BJ (cell line): Measurements from ENCODE around the gene LYRM2. TPM values are rescaled to one million over a fixed set of nuclear protein-coding genes. Genes with fewer than 3 reads are reported as not detected.

Experiments
- CTCF ChIA-PET: fragments of 350-600 bp; formaldehyde crosslinking; extraction: SDS; loops from one replicate; lab custom pipeline; 2021; ENCODE audit warnings: antibody characterized with exemption, inconsistent platforms; lab: Yijun Ruan, JAX
- POLR2A ChIA-PET: fragments of 300-600 bp; sonication (Branson Sonifier 250); formaldehyde crosslinking; extraction: SDS; loops from one replicate; lab custom pipeline; 2021; ENCODE audit warnings: antibody characterized with exemption; lab: Charles Lee
- DNase-seq: peaks from one replicate; pipeline ENCODE4 v3.0.0-alpha.2; 2011; ENCODE audit warnings: low read depth
- H3K27me3 ChIP-seq: 2 replicates; pipeline ENCODE4 v1.6.0; 2011; ENCODE audit warnings: low read length; ENCODE audit not compliant: control insufficient read depth, insufficient read depth
- H3K36me3 ChIP-seq: 2 replicates; pipeline ENCODE4 v1.5.1; 2011; ENCODE audit warnings: low read length; ENCODE audit not compliant: control insufficient read depth, insufficient read depth
- H3K4me3 ChIP-seq: 2 replicates; pipeline ENCODE4 v1.5.1; 2011; ENCODE audit warnings: low read depth, mild to moderate bottlenecking, control low read depth, low read length
- CTCF ChIP-seq: IDR thresholded peaks from 2 replicates; pipeline ENCODE4 v1.5.1; 2011; ENCODE audit warnings: low read depth, mild to moderate bottlenecking, control low read depth, inconsistent platforms, low read length, moderate library complexity; ENCODE audit not compliant: insufficient read depth
- polyA plus RNA-seq: library from polyadenylated mRNA; depleted of rRNA; stranded (reverse); fragments of >200 nt; gene quantifications from 2 replicates; pipeline ENCODE4 v1.2.3, GENCODE V29; 2011

Gene LYRM2
- polyA plus RNA-seq, 1 experiment, result 15.3 TPM

DNA sequence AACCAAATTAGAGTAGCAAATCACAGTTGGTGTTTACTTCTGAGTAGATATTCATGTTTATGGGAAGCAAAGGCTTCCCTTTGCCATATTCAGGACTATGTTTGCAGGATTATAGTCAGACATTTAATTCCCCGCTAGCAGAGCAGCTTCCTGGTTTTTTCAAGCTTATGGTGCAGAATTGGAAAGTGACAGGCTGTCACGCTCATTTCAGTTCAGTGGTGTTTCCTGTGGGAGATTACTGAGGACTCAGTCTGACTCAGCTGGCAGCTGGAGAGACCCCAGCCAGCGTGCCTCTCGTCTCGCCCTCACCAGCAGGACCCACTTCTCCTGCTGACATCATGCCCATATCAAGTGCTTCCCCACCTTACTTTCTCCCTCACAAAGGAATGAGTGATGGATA lies 85.1 kb downstream of the LYRM2 start:
- no peak for DNase-seq
- Histone ChIP-seq H3K27me3 (no peaks in the 10 kb centered on the region), H3K4me3 (no peak overlapping the region), H3K36me3 (no peaks in the 10 kb centered on the region)
- ChIA-PET POLR2A (no interaction called here), CTCF (no interaction called here)
- TF ChIP-seq CTCF, result no peak

DNA sequence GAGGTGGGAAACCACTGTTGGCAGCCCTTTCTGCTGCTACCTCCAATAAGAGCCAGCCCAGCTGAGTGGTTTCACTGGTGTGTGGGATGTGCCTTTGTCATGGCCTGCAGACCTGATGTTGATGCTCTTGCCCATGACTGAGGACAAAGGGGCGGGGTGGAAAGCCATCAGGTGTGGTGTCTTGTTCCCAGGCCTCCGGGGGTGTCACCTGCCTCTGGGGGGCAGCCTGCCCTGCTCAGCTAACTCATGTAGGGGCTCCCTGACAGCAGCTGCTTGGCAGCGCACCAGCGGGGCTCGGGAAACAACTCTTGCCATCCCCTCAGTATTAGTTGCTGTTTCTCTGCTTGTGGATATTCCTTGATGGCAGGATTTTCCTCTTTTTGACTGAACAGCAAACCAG lies 91.3 kb downstream of the LYRM2 start:
- no peak for DNase-seq
- POLR2A ChIA-PET, result no interaction called here
- TF ChIP-seq CTCF, result no peak
- H3K27me3 ChIP-seq, result no peaks in the 10 kb centered on the region
- H3K36me3 ChIP-seq, result no peaks in the 10 kb centered on the region
- CTCF ChIA-PET, result no interaction called here
- H3K4me3 ChIP-seq, result no peak overlapping the region

GRCh38 chr6:89542866-89543265 lies 95.7 kb downstream of the LYRM2 start:
- TF ChIP-seq CTCF, result no peak
- Histone ChIP-seq H3K4me3 (no peak overlapping the region), H3K27me3 (no peaks in the 10 kb centered on the region), H3K36me3 (no peaks in the 10 kb centered on the region)
- CTCF ChIA-PET, result no interaction called here
- DNase-seq, result no peak
- POLR2A ChIA-PET, result no interaction called here

DNA sequence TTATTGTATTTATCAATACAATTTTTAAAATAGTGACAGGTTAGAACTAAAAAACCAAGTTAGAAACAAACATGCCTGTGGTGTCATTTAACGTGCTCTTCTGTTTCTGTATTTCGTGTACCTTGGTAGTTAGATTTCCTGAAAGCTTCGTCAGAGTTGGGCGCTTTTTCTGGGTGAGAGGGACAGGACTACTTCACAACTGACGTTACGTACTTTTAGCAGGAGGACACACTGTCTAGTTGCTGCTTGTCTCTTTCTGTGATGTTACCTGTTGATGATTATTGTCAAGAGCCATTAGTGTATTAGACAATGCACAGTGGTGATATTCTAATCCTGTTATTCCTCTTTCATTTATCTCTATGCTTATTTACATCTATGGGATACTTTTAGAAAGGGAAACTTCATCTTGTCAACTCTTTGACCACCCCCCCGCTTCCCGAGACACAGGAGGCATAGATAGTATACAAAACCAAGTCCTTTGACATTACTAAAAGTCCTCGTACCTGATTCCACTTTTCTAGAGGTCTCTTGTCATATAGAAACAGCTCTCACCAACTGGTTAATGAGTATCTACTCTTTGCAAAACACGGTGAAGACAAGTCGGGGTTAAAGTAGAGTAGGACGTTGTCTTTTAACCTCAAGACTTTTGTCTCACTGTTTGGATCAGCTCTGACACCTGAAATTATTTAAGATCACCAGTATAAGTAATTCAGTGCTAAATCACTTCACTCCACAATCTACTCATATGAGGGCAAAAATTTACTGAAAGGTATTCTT lies 96.3 kb downstream of the LYRM2 start:
- no peak for DNase-seq
- no peaks in the 10 kb centered on the region for H3K36me3 ChIP-seq
- POLR2A ChIA-PET, result no interaction called here
- TF ChIP-seq CTCF, result no peak
- no peak overlapping the region for H3K4me3 ChIP-seq
- CTCF ChIA-PET, result interaction anchor here (0.7 kb wide), 1 partner anchor 1081 kb away, joined by 3 read pairs; no protein-coding TSS in a partner anchor
- no peaks in the 10 kb centered on the region for H3K27me3 ChIP-seq

DNA sequence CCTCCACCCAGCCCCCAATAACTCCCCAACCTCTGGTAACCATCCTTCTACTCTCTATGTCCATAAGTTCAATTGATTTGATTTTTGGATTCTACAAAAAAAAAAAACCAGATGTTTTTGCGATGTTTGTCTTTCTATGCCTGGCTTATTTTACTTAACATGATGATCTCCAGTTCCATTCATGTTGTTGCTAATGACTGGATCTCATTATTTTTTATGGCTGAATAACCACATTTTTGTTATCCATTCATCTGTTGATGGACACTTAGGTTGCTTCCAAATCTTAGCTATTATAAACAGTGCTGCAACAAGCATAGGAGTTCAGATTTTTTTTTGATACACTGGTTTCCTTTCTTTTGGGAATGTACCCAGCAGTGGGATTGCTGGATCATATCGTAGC lies 98.8 kb downstream of the LYRM2 start:
- TF ChIP-seq CTCF, result no peak
- ChIA-PET POLR2A (no interaction called here), CTCF (no interaction called here)
- Histone ChIP-seq H3K27me3 (no peaks in the 10 kb centered on the region; the same call in 1 of the 2 replicates), H3K4me3 (no peak overlapping the region), H3K36me3 (no peaks in the 10 kb centered on the region)
- no peak for DNase-seq
